Measurements from ENCODE around the gene TOX2. TPM values are rescaled to one million over a fixed set of nuclear protein-coding genes. Genes with fewer than 3 reads are reported as not detected.

TOX2 gene
- total and polyA plus RNA-seq, 7 donors, result 0.06 to 0.53 (median 0.38) TPM

- DNase-seq, result no peak
- Histone ChIP-seq H3K9me3 (no peaks in the 10 kb centered on the region), H3K4me1 (no peaks in the 10 kb centered on the region), H3K36me3 (ENCODE audit: insufficient read depth in 1 of 2, low read depth in 1 of 2) (no peaks in the 10 kb centered on the region), H3K27ac (no peak overlapping the region), H3K4me3 (no peak overlapping the region), H3K27me3 (ENCODE audit: insufficient read depth in 3 of 3, low read length in 2 of 3) (peaks cover 0 to 4% (median 4%) of the 10 kb centered on the region in 3 donors)
- TF ChIP-seq CTCF (IDR thresholded peaks at IDR 0.05), result no peak
- intact Hi-C loops (cut with DNase I), result no loop called here
- no peak for ATAC-seq
- 69 to 72% (median 71%) methylated on average over 10 of the region's 10 CpGs for WGBS, 3 donors
These were observed 10.6 kb downstream of the TOX2 start for GRCh38 chr20:43925215-43925614.

- ATAC-seq, result no peak
- intact Hi-C loops (cut with DNase I), result no loop called here
- Histone ChIP-seq H3K27me3 (ENCODE audit: insufficient read depth in 3 of 3, low read length in 2 of 3) (peaks cover 0 to 4% (median 4%) of the 10 kb centered on the region in 3 donors), H3K4me1 (no peaks in the 10 kb centered on the region), H3K36me3 (ENCODE audit: insufficient read depth in 1 of 2, low read depth in 1 of 2) (no peaks in the 10 kb centered on the region), H3K27ac (no peak overlapping the region), H3K9me3 (no peaks in the 10 kb centered on the region), H3K4me3 (no peak overlapping the region)
- WGBS, 3 donors, result 35 to 41% (median 39%) methylated on average over 5 of the region's 5 CpGs
- no peak for TF ChIP-seq CTCF (IDR thresholded peaks at IDR 0.05)
- DNase-seq, result no peak
These were observed 11.1 kb downstream of the TOX2 start for GRCh38 chr20:43925801-43926200.

- ATAC-seq (no peak), DNase-seq (no peak)
- no peaks in the 10 kb centered on the region for H3K36me3 ChIP-seq (ENCODE audit: insufficient read depth in 1 of 2, low read depth in 1 of 2)
- H3K4me1 ChIP-seq, result no peaks in the 10 kb centered on the region
- no peak for TF ChIP-seq CTCF (IDR thresholded peaks at IDR 0.05)
- intact Hi-C loops (cut with DNase I), result no loop called here
- peaks cover 0 to 9% (median 4%) of the 10 kb centered on the region in 3 donors for H3K27me3 ChIP-seq (ENCODE audit: insufficient read depth in 3 of 3, low read length in 2 of 3)
- H3K9me3 ChIP-seq, result no peaks in the 10 kb centered on the region
- WGBS, 3 donors, result 58 to 61% (median 58%) methylated on average over 10 of the region's 10 CpGs
- no peak overlapping the region for H3K27ac ChIP-seq
- H3K4me3 ChIP-seq, result no peak overlapping the region
These were observed 11.8 kb downstream of the TOX2 start for GRCh38 chr20:43926287-43927050.

GRCh38 chr20:43931976-43932375 is 17.3 kb downstream of the TOX2 start:
- Histone ChIP-seq H3K9me3 (no peaks in the 10 kb centered on the region), H3K36me3 (ENCODE audit: insufficient read depth in 1 of 2, low read depth in 1 of 2) (no peaks in the 10 kb centered on the region), H3K27ac (no peak overlapping the region), H3K4me3 (no peak overlapping the region), H3K4me1 (no peaks in the 10 kb centered on the region), H3K27me3 (ENCODE audit: insufficient read depth in 3 of 3, low read length in 2 of 3) (peaks cover 0 to 24% (median 0%) of the 10 kb centered on the region in 3 donors)
- no peak for ATAC-seq
- intact Hi-C loops (cut with DNase I), result loop anchor here in 1 of 2 donors (10.0 kb wide), 1 partner anchor 63 kb away; no protein-coding TSS in a partner anchor
- WGBS, 3 donors, result 81 to 90% (median 82%) methylated on average over 2 of the region's 2 CpGs
- TF ChIP-seq CTCF (IDR thresholded peaks at IDR 0.05), result no peak
- no peak for DNase-seq

Data from psoas muscle (tissue), 8 donors.